ENCODE measurements around the gene COX8A. TPM values are rescaled to one million over a fixed set of nuclear protein-coding genes. Genes with fewer than 3 reads are reported as not detected.
A peak's percentile ranks its signal among the peaks of the same experiment; 100 is the strongest.

COX8A gene
- total RNA-seq, 2 experiments from 2014 or later: 89.1 to 105 TPM

DNA sequence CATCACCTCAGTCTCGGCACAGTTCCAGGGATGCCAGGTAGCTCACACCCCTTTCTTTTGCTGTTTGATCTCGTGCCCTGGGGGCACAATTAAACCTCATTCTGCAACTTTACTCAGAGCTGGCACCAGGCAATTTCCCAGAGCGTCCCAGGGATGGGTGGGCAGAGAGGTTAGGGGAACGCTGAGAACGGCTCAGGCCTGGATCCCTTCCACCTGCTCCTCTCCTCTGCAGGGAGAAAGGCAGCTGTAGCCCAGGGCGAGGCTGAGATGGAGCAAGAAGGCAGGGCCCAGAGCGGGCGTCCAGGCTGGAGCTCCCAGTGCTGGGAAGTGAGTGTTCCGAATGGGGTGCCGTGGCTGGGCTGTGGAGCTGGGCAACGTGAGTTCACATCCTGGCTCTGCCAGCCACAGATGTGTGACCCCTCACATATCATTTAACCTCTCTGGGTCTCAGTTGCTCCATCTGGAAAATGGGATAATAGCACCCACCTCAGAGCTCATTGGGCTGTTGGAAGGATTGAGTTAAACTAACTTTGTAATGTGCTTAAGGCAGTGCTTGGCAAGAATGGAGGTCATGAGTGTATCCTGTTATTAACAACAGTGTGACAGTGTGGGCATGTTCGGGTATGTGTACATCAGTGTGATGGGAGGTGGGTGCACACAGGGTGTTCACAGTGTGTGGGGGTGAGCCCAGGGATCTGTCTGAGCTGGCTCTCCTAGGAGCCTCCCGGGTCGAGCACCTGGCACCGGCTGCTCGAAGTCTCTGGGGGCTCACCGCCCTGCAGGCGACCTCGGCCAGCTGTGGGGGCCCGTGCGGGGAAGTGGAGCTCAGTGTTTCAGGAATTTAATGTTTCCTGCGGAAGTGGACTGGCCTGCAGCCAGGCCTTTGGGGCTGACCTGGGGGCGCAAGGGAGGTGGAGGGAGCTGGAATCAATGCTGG is 27.3 kb downstream of the COX8A start:
- Mint-ChIP-seq H3K4me3 (peak overlapping the region; percentile 67), H3K4me1 (ENCODE audit: low read depth) (peaks cover 9% of the 10 kb centered on the region), H3K27ac (no peak overlapping the region), H3K36me3 (ENCODE audit: low read depth) (peaks cover 18% of the 10 kb centered on the region), H3K9me3 (no peaks in the 10 kb centered on the region), H3K27me3 (peaks cover 4% of the 10 kb centered on the region)
- Histone ChIP-seq H3K4me1 (ENCODE audit: insufficient read depth, low read length) (peaks cover 29% of the 10 kb centered on the region), H3K36me3 (ENCODE audit: insufficient read depth, low read length) (peaks cover 14% of the 10 kb centered on the region), H3K9me3 (ENCODE audit: control insufficient read depth in 1 of 2, insufficient read depth in 1 of 2, low read length in 2 of 2) (peaks cover 0 to 7% of the 10 kb centered on the region in 2 experiments), H3K4me3 (ENCODE audit: low read length) (no peak overlapping the region), H3K27me3 (ENCODE audit: control insufficient read depth in 1 of 2, insufficient read depth in 2 of 2, low read length in 2 of 2) (peaks cover 5 to 6% of the 10 kb centered on the region in 2 experiments), H3K27ac (ENCODE audit: low read depth in 1 of 2, low read length in 2 of 2) (no peak overlapping the region)
- TF ChIP-seq, protein P1, sequence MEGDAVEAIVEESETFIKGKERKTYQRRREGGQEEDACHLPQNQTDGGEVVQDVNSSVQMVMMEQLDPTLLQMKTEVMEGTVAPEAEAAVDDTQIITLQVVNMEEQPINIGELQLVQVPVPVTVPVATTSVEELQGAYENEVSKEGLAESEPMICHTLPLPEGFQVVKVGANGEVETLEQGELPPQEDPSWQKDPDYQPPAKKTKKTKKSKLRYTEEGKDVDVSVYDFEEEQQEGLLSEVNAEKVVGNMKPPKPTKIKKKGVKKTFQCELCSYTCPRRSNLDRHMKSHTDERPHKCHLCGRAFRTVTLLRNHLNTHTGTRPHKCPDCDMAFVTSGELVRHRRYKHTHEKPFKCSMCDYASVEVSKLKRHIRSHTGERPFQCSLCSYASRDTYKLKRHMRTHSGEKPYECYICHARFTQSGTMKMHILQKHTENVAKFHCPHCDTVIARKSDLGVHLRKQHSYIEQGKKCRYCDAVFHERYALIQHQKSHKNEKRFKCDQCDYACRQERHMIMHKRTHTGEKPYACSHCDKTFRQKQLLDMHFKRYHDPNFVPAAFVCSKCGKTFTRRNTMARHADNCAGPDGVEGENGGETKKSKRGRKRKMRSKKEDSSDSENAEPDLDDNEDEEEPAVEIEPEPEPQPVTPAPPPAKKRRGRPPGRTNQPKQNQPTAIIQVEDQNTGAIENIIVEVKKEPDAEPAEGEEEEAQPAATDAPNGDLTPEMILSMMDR (IDR thresholded peaks at IDR 0.05): no peak
- intact Hi-C loops (cut with DNase I, micrococcal nuclease): no loop called here
- ChIA-PET POLR2A (interaction anchor here (2.2 to 3.0 kb wide), 3 partner anchors 16 to 184 kb away, joined by 10 to 13 read pairs (median 13); partner anchors contain the start of genes COX8A, OTUB1 and STIP1), CTCF (interaction anchor here (0.6 to 2.4 kb wide), 6 partner anchors 11 to 202 kb away, joined by 3 to 15 read pairs (median 5); no protein-coding TSS in a partner anchor)
- DNase-seq (no peak), ATAC-seq (ENCODE audit: poor library complexity) (no peak)

DNA sequence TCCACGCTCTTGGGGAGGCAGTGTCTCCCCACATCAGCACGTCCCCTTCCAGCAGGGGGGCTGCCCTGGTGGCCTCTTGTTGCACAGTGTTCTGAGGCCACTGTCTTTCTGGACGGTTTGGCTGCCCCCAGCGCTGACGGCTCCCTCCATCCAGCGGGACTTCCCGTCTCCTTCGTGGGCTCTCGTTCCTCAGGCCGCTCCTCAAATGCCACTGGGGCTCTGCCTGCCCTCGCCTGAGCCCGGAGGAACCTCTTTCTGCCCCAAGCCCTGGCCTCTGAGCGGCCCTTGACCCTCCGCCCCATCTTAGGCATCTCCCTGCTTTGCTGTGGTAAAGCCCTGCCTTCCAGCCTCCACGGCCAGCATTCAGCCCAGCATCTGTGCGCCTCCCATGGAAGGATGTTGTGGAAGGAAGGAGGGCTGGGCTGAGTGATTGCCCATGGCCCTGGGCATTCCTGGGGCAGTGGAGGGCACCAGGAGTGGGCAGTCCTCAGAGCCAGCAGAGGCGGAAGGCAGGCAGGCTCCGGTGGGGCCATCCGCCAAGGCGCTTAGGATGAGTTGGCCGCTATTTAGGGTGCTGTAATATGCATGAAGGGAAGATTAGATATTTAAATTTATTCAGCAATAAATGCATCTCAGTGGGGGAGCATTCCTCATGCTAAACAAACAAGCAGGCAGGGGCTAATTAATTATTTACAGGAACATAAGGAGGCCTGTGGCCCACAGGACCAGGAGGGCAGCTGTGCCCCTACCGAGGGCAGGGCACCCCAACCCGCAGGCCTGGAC is 29.6 kb downstream of the COX8A start:
- peaks cover 37% of the 10 kb centered on the region for H3K4me1 ChIP-seq (ENCODE audit: insufficient read depth, low read length)
- Mint-ChIP-seq H3K27me3 (peaks cover 25% of the 10 kb centered on the region), H3K36me3 (ENCODE audit: low read depth) (no peaks in the 10 kb centered on the region), H3K4me3 (no peak overlapping the region), H3K9me3 (no peaks in the 10 kb centered on the region), H3K27ac (no peak overlapping the region), H3K4me1 (ENCODE audit: low read depth) (peaks cover 16% of the 10 kb centered on the region)
- TF ChIP-seq, protein P1 (IDR thresholded peaks at IDR 0.05): no peak
- ChIA-PET POLR2A (interaction anchor here (1.0 kb wide), 1 partner anchor 13 kb away, joined by 3 read pairs; no protein-coding TSS in a partner anchor), CTCF (no interaction called here)
- peaks cover 23 to 24% of the 10 kb centered on the region in 2 experiments for H3K27me3 ChIP-seq (ENCODE audit: control insufficient read depth in 1 of 2, insufficient read depth in 2 of 2, low read length in 2 of 2)
- intact Hi-C loops (cut with DNase I, micrococcal nuclease): no loop called here
- ATAC-seq (ENCODE audit: poor library complexity) (no peak), DNase-seq (no peak)
- H3K9me3 ChIP-seq (ENCODE audit: control insufficient read depth in 1 of 2, insufficient read depth in 1 of 2, low read length in 2 of 2): peaks cover 0 to 25% of the 10 kb centered on the region in 2 experiments
- H3K36me3 ChIP-seq (ENCODE audit: insufficient read depth, low read length): no peaks in the 10 kb centered on the region
- H3K27ac ChIP-seq (ENCODE audit: low read depth in 1 of 2, low read length in 2 of 2): no peak overlapping the region
- H3K4me3 ChIP-seq (ENCODE audit: low read length): no peak overlapping the region

DNA sequence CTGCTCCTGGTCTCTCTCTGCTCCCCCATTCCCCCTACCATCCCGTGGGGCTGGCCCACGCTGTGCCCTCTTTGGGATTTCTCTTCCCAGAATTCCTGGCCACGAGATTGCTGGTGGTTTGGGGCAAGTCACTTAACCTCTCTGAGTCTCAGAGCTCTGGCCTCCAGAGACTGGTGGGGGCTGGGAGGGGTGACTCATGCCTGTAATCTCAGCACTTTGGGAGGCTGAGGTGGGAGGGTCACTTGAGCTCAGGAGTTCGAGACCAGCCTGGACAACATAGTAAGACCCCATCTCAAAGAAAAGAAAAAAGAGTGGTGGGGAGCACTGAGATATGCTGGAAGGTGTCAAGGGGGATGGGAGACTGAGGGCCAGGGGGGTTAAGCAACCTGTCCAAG is 30.2 kb downstream of the COX8A start:
- intact Hi-C loops (cut with DNase I, micrococcal nuclease): no loop called here
- CTCF ChIA-PET: no interaction called here

More for the DNA sequence above, 30.2 kb downstream of the COX8A start:
- Histone ChIP-seq H3K9me3 (ENCODE audit: control insufficient read depth in 1 of 2, insufficient read depth in 1 of 2, low read length in 2 of 2) (peaks cover 0 to 27% of the 10 kb centered on the region in 2 experiments), H3K4me1 (ENCODE audit: insufficient read depth, low read length) (peaks cover 31% of the 10 kb centered on the region), H3K36me3 (ENCODE audit: insufficient read depth, low read length) (no peaks in the 10 kb centered on the region), H3K4me3 (ENCODE audit: low read length) (no peak overlapping the region), H3K27ac (ENCODE audit: low read depth in 1 of 2, low read length in 2 of 2) (no peak overlapping the region), H3K27me3 (ENCODE audit: control insufficient read depth in 1 of 2, insufficient read depth in 2 of 2, low read length in 2 of 2) (peaks cover 27 to 28% of the 10 kb centered on the region in 2 experiments)
- Mint-ChIP-seq H3K9me3 (no peaks in the 10 kb centered on the region), H3K4me1 (ENCODE audit: low read depth) (peaks cover 16% of the 10 kb centered on the region), H3K27ac (no peak overlapping the region), H3K36me3 (ENCODE audit: low read depth) (no peaks in the 10 kb centered on the region), H3K4me3 (no peak overlapping the region), H3K27me3 (peaks cover 27% of the 10 kb centered on the region)
- TF ChIP-seq, protein P1 (IDR thresholded peaks at IDR 0.05): no peak
- DNase-seq: no peak
- no peak for ATAC-seq (ENCODE audit: poor library complexity)
- POLR2A ChIA-PET: interaction anchor here (1.0 kb wide), 1 partner anchor 12 kb away, joined by 3 read pairs; no protein-coding TSS in a partner anchor
